GM18870 (cell line): ENCODE data around the gene MUC4.
"Not testable (repeated sequence)": the region's sequence is repeated elsewhere in the genome, so short reads cannot be mapped to it uniquely, and the experiment has no call there.

Experiments used
- ATAC-seq: cut with Tn5 transposase; IDR thresholded peaks from one replicate; pipeline ENCODE4 v1.9.1; 2021; ENCODE audit warnings: moderate library complexity; ENCODE audit not compliant: unreplicated experiment

The MUC4 gene

DNA sequence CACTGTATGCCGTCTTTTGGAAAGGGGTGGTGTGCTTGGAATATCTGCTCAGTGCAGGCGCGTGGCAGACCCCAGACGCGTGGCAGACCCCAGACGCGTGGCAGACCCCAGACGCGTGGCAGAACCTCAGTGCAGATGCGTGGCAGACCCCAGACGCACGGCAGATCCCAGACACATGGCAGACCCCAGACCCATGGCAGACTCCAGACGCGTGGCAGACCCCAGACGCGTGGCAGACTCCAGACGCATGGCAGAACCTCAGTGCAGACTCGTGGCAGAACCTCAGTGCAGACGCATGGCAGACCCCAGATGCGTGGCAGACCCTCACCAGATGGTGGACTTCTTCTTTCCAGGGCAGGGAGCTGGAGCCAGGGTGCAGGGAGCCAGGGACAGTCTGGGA lies 637 bp upstream of the MUC4 start:
- no peak for ATAC-seq

- no peak for ATAC-seq
Observed at GRCh38 chr3:195810455-195810845, 1.3 kb downstream of the MUC4 start.

GRCh38 chr3:195809796-195810454 lies 1.8 kb downstream of the MUC4 start:
- ATAC-seq, result no peak

DNA sequence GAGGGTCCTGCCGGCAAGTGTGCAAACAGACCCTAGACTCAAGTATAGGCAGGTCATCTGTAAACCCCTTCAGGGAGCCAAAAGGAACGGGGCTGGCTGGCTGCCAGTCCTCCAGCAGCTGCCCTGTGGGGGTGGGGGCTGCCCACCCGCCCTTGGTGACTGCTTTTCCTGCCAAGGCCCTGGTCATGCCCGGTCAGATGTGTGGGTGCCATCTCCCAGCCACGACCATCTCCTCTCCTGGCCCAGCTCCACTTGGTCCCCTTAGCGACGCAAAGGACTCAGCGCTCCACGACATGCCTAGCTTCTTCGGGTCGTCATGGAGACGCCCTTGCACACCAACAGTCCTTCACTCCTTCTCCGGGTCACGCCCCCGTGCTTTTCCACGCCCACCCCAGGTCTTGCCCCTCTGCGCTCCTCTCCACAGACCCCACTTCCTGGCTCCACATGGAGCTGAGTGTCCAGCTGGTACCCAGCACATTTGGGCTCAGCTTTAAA lies 2.4 kb downstream of the MUC4 start:
- no peak for ATAC-seq

GRCh38 chr3:195808741-195809290 lies 2.9 kb downstream of the MUC4 start:
- ATAC-seq, result no peak

DNA sequence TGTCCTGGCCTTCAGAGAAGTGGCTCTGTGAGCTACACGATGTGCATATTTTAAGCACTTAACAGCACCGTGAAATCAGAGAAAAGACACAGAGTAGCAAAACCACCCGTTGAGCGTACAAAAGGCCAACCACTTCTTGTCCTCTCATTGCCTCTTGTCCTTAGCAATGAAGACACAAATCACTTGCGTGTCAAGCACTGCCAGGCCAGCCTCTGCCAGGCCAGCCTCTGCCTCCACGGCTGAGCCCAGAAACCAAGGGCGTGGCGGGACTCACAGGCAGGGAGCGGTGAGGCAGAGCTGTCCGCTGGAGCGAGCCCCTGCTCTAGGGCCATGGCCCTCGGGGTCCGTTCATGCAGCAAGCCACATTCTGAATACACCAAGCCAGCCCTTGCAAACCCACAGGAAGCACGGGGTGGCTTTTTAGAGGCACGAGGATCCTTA lies 4.0 kb downstream of the MUC4 start:
- ATAC-seq, result no peak

- ATAC-seq, result no peak
Observed at GRCh38 chr3:195806916-195807231, 4.9 kb downstream of the MUC4 start.

DNA sequence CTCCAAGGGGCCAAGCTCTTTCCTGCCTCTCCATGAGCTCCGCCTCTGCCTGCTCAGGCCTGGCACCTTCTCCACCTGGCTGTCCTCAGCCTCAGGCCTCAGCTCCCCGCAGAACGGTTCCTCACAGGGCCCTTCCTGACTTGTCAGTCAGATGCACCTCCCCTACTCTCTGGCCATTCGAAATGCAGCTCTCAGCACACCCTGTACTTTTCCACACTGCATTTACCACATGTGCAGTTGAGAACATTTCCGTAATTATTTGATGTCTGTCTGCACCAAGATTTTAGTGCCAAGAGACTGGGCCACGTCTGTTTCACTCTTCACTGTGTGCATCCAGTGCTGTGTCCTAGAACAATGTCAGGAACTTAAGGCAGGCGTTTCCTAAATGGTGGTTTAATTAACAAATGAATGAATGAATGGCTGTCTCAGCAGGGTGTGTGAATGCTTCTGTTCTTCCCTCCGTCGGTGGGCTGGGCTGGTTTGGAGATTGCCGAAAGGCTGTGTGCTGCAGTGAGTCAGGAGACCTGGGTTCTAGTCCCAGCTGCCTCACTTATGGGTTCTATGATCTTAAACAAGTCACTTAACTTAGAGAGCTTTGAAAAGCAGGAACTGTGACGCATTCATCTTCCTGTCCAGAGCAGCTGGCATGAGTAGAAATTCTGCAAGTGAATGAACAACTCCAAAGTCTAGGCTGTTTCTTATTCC lies 5.4 kb downstream of the MUC4 start:
- ATAC-seq, result no peak

DNA sequence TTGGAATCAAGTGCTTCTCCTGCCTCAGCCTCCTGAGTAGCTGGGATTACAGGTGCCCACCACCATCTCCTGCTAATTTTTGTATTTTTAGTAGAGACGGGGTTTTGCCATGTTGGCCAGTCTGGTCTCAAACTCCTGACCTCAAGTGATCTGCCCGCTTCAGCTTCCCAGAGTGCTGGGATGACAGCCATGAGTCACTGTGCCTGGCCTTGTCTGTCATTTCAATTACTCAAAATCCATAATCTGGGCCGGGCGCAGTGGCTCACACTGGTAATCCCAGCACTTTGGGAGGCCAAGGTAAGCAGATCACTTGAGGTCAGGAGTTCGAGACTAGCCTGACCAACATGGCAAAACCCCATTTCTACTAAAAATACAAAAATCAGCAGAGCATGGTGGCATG lies 6.1 kb downstream of the MUC4 start:
- ATAC-seq, result not testable (repeated sequence)

GRCh38 chr3:195805181-195805580 lies 6.5 kb downstream of the MUC4 start:
- no peak for ATAC-seq

DNA sequence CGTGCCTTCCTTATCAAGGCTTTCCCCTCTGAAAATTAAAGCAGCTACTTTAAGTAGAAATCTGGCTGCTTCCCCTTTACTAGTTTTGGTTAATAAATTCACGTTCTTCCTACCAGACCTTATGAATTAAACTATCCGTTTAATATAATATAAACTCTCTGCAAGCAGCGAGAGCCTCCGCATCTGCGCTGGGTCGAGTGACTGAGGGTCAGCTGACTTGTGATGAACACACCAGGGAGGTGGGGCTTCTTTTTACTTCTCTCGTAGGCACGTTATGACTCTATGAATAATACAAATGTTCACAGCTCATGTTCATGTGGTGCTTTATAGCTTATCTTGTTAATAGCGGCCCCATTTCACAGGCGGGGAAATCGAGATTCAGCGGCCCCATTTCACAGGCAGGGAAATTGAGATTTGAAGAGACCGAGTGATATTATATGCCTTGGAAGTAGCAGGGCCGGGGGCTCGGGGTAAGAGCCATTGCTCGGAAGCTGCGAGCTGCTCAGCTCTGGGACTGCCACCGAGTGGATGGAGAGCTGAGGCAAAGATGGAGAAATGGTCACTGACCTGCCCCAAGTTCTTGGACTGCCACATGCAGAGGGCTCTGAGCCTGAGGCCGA lies 8.3 kb downstream of the MUC4 start:
- no peak for ATAC-seq

DNA sequence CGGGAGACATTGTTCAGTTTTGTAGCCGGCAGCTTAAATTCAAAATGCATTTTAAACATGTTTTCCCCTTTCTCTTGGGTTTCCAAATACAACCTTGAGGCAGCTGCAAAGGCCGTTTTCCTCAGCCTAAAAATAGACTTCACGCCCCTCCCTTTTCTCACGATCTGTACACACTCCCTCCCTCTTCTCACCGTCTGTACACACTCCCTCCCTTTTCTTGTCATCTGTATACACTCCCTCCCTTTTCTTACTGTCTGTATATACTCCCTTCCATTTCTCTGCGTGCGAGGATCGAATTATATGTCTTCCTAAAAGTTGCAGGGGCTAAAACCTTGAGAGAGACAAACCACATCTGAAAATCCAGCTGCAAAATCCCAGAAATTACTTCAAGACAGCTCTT lies 8.9 kb downstream of the MUC4 start:
- ATAC-seq, result no peak

GRCh38 chr3:195802261-195802701 lies 9.4 kb downstream of the MUC4 start:
- ATAC-seq, result no peak

DNA sequence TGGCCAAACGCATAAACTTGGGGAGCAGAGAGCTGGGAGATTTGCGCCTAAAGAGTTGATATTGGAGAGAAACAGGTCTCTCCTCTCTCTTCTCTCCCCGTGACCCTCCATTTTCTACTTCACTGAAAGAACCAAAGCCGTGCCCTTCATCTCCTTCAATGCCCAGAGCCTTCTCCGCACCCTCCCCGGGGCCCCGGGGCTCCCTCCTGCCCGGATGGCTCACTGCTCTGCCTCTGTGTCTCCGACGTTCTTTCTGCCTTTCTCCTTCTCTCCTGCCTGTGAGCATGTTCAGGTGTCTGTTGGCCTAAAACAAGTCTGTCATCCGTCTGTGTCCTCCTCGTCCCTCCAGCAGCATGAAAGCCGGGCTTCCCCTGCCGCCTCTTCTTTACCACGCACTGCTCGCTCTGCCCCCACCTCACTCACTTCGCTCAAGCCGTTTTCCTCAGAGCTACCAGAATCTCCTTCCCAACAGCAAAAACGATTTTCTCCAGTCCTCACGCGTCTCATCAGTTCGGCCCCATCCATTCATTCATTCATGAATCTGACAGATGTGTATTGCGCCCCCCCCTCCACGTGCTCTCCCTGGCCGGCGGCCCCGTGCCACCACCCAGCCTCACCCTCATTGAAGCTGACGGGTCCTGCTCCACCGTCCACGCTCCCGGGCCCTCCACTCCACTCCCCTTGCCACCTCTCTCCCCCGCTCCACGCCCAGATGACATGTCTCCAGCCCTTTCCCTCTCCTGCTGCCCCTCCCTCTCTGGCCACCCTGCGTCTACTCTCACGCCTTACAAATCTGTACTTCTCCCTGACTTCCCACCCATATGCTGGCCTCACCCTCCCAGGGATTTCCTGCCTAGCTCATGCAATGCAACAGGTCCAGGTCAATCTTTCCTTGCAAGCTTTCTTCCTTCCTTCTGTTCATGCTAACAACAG lies 10.2 kb downstream of the MUC4 start:
- ATAC-seq, result no peak

DNA sequence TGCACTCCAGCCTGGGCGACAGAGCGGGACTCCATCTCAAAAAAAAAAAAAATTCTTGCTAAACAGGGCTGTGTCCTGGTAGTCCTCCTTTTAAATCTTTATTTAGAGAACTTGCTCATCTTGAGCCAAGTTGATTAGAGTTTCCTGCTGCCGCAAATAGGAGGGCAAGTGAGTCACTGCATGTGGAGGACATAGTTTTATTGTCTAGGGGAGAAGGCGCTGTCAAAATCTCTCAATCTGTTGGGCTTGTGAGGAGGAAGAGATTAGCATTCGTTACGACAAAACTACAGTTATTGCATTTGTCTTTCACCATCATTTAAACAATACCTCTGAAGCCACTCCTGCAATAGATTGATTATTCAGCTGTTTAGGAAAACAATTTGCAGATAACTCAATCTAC lies 11.5 kb downstream of the MUC4 start:
- ATAC-seq, result no peak

DNA sequence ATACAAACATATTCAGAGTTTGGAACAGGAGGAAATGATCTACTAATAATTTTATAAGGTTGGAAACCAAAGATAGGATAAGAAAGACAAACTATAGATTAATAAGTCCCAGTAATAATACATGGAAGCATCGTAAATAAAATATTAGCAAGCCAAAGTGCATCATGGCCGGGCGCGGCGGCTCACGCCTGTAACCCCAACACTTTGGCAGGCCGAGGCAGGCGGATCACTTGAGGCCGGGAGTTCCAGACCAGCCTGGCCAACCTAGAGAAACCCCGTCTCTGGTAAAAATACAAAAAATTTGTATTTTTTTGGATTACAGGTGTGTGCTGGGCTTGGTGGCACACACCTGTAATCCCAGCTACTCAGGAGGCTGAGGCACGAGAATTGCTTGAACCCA lies 14.9 kb downstream of the MUC4 start:
- no peak for ATAC-seq

DNA sequence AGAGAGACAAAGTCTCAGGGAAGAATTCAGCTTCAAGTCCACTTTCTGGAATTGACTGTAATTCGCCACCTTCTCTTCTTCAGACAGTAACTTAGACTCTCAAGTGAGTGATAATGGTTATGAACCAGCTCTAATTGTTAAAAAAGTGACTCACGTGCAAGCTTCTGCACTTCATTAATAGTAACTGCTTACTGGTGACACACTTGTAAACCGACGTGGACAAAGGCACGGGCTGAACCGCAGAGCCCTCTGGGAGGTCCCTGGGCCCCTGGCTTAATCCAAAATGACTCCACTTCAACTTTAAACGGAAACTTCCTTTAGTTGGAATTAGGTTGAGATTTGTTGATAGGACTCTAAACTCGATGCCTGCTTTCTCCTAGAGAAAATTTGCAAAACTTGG lies 17.0 kb downstream of the MUC4 start:
- ATAC-seq, result no peak

GRCh38 chr3:195792621-195793020 lies 19.1 kb downstream of the MUC4 start:
- not testable (repeated sequence) for ATAC-seq

- no peak for ATAC-seq
Observed at GRCh38 chr3:195790901-195791300, 20.8 kb downstream of the MUC4 start.

GRCh38 chr3:195788711-195789581 lies 22.8 kb downstream of the MUC4 start:
- ATAC-seq, result no peak
